Stimulated activated CD8-positive, alpha-beta memory T cell treated with anti-CD3 and anti-CD28 coated beads, Interleukin-15, amount 100 ng/mL, for 24 hours (primary cell): ENCODE measurements around the gene WWP2.
"Not testable (repeated sequence)": the region's sequence is repeated elsewhere in the genome, so short reads cannot be mapped to it uniquely, and the experiment has no call there.

Experiments
- DNase-seq: peaks from one replicate; pipeline ENCODE4 v3.0.0-alpha.2; 2020; ENCODE audit warnings: low read depth

Gene WWP2

DNA sequence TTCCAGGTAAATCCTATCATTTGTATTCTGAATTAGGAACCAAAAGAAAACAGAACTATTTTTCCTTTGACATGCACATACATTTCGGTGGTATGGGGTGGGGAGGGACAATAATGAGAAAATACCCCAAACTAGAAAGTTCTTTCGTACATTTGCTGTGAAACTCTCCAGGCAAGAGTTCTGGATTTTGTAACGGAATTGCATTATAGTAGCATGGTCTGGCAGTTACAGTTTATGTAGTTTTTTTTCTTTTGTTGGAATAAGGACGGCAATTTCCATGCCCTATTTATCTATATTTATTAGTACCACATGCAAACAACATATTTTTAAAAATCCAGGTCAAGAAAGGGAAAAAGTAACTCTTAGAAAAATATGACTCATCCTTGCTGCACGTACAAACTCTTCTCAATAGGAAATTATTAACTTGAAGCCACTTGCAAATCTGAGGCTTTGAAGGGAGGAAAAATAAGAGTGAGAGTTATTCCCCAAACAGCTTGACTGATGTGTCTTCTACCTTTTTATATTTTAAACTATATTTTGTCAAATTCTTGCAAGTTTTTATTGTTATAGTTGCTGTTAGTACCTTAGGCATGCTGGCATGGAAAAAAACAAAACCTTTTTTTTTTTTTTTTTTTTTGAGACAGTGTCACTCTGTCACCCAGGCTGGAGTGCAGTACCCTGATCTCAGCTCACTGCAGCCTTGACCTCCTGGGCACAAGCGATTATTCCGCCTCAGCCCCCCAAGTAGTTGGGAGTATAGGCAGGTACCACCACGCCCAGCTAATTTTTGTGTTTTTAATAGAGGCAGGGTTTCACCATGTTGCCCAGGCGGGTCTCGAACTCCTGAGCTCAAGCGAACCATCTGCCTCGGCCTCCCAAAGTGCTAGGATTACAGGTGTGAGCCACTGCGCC, 69.3 kb downstream of the WWP2 start:
- DNase-seq, result no peak

DNA sequence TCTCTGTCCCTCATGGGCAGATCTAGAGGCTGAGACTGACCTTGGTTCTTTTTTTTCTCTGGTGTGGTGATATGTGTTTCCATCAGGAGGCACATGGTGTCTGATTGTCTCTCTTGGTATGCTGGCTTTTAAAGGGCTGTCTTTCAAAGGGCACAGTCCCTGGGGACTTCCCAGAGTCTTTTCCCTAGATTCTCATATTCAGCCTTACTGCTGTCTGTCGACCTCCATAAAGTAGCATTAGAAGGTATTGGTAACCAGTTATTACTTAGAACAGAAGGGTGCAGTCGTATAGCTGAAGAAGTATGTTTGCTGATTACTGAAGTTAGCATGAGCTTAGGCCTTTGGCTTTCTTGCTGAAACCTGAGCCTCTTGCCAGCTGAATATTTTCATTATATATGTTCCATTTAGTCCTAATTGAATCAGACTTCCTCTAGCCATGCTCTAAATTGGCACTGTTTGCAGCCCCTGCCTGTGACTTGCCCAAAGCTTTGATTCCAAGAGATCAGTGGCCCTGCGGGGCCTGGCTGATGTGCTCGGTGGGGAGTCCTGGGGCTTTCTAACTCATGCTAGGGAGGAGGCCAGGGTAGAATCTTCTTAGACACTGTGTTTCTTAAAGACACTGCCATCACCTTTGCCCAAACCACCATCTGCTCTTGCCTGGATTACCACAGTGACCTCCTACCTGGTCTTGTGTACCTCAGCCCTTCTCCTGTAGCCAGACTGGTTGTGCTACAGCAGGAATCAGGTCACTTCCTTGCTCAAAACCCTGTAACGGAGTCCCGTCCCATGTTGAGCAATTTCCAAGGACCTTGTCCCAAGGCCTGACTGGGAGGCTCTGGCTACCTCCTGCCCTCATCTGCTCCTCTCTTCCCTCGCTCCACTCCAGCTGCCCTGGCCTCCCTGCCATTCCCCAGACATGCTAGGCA, 71.5 kb downstream of the WWP2 start:
- DNase-seq, result no peak

DNA sequence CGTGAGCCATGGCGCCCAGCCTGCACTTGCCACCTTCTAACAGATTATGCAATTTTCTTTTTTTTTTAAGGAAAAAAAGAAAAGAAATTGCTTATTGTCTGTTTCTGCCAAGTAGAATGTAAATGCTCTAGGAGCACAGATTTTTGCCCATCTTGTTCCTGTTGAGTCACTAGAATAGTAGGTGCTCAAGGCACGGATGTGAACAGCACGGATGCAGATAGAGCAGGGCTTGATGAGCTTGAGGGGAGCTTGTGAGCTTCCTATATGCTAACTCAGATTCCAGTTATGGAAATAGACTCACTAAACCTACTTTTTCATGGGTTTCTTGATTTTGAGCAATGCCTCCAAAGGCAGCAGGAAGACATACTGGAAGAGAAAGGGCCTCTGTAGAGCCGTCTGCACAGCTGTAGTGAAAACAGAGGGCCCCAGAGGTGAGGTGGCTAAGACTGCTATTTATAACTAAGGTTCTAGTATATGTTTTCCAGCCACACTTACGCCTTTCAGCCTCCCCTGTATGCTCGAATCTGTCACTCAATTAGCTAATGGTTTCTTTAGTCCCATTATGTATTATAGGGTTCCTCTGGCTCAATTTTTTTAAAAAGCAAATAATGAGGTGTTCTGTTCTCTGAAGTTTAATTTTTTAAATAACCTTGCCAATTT, 72.8 kb downstream of the WWP2 start:
- DNase-seq, result no peak

DNA sequence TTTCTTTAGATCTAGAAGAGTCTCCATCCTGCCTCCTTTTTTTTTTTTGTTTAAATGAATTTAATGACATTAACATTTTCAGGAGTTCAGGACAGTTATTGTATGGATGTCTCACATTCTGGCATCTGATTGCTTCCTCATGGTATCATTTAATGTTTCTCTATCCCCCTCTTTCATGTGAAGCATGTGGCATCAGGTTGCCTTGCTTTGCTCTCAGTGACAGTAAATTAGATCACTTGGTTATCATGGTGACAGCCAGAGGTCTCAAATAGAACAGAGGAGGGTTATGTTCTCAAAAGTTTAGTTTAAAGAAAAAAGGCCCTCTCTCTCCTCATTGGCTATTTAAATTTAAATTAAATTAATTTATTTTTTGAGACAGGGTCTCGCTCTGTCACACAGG, 74.1 kb downstream of the WWP2 start:
- no peak for DNase-seq

DNA sequence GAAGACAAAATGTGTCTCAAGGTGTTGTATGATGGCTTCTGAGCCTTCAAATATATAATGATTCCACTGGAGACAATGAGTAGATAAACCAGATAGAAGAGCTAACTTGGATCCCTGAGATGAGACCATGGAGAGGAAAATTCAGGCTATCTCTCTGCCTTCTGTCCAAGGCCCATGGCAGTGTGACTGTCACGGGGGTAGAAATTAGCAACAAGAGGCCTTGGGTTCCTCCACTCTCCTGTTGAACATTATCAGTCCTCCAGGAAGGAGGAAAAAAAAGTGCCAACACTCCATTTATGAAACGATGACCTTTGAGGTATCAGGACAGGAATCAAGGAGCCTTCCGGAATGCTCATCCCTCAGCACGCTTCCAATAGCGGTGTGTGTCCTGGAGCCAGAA, 75.2 kb downstream of the WWP2 start:
- DNase-seq, result no peak

DNA sequence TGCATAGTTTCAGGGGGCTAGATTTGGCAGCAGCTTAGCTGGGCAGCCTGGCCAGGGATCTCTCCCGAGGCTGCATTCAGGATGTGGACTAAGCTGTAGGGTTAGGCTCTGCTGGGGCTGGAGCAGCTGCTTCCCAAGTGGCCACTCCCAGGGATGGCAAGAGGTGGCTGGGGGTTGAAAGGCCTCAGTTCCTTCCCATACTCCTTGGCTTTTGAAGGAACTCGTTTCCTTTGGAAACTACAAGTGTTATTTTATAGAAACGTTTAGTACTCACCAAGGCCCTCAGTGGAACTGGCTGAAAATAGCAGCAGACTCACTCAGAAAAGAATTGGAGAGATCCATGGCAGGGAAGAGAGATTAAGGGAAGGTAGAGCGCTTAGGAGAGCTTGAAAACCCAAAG, 76.4 kb downstream of the WWP2 start:
- no peak for DNase-seq

DNA sequence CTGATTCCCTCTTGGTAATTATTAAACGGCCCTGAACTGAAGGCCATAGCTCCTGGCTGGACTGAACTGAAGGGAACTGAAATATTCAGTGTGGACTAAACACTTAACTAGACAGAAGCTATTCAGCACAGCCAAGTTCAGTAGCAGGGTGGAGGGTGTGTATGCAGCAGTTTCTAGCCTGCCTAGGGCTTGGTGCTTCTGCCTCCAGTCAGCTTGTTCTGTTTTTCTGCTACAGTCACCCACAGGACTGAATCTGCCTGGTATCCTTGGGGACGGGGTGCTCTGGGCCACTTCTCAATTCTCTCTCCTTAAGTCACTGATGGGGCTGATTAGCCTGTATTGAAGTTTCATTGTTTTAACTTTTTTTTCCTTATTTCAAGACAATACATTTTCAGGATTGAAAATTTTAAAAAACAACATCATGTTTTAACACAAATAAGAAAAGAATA, 77.1 kb downstream of the WWP2 start:
- no peak for DNase-seq

DNA sequence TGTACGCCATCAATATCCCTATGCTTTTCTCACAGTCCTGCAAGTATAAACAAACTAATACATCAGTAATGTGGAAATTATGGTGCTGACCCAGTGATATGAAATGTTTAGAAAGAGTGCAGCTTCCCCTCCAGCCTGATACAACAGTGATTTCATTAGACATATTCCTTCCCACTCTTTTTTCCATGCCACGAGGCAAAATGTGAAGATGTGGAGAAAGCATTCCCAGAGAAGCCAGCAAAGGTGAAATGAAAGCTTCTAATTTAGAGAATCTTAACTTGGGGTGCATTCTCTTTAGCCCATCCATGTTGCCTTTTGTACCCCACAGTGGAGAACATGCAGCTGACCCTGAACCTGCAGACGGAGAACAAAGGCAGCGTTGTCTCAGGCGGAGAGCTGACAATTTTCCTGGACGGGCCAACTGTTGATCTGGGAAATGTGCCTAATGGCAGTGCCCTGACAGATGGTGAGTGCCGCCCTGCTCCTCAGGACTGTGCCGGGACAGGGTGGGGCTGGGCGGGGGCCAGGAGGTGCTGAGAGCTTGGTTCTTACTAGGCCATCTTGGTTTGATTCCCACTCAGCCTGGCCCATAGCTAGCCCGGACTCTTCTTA, 77.8 kb downstream of the WWP2 start:
- no peak for DNase-seq

DNA sequence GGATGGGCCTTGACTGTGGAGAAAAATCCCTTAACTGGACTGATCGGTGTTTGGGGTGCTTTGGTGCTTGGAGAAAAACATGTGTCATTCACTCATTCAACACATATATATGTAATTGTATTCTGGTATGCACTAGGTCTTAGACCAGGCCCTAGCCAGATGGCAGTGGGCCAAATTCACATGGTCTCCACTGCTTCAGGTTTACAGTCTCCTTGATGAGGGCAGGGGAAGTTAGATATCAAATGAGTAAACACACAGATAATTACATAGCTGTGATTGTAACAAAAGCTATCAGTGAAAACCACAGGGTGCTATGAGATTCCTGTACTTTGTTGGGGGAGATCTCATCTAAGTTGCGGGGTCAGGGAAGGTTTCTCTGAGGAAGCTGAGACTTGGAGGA, 78.8 kb downstream of the WWP2 start:
- no peak for DNase-seq

DNA sequence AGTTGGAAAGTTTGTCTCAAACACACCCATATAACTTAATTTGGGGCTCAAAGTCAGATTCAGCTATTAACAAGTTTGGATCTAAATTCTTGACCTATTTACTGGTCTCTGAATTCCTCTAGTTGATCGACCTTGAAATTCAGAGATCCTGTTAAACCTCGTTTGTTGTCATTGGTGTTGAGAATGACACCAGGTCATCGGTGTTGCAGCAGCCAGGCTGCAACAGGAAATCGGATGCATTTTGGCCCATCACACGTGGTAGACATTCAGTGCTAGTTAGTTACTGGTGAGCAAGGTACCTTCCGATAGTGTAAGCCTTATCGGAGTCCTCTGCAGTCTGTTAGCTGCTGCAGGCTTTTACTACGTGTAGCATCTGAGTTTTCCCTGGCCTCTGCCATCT, 82.3 kb downstream of the WWP2 start:
- no peak for DNase-seq

DNA sequence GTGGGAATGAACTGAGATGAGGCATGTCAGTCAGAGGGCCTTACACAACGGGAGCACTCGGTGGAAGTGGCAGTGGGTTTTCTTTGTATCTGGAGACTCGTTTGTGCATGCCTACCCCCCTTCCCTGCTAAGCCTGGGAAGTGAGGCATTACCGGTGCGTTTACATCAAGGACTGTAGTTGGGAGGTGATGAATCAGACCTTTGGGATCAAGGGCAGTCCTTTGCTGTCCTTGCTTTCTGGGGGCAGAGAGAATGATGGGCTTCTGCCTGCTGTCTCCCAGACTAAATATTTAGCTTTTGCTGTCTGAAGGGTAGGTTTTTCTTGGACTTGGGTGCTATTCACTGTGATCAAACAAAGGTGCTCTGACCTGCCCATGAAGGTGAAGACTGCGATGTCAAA, 83.0 kb downstream of the WWP2 start:
- no peak for DNase-seq

DNA sequence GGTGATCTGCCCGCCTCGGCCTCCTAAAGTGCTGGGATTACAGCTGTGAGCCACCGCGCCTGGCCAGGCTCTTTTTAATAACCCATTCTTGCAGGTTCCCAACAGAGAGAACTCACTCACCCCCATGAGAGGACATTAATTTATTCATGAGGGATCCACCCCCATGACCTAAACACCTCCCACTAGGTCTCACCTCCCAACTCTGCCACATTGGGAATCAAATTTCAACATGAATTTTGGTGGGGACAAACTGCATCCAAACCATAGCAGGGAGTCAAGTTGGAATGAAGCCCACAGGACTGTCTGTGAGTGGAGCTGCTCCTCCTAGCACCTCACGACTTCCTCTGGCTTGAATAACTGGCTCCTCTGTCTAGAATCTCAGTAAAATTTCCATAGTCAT, 85.5 kb downstream of the WWP2 start:
- no peak for DNase-seq

DNA sequence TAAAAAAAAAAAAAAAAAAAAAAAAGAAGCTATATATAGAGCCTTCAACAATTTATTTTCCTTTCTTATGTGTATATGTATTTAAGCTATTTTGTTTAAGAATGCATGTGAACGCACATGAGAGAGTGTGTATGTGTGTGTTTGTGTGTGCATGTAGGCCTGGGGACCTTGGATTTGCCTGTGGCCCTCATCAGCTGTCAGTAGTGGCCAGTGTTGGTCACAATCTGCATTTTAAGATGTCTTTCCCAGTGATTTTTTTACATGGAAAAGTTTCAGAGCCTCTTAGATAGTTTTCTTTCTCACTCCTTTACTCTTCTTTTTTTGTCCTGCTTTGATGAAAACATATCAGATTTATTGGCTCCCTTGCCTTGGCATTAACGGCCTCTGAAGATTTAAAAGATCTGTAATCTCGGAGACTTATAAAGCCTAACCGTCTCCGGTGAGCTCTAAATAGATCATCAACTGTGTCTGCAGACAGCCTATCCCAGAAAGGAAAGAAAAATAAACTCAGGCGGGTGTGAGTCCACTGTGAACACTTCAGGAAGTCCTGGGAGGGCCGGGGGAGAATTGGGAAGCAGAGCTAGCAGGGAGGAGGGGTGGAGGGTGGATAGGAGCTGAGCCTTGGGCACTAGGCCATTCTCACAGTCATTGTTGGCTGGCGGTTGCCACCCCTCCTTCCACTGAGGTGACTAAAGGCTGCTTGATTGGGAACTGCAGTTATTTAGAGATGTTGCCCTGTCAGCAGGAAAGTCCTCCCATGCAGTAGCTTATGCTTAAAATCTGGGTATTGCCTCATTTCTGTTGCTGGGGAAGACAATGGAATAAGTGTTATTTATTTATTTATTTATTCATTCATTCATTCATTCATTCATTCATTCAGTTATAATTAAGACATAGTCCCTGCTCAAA, 86.8 kb downstream of the WWP2 start:
- no peak for DNase-seq

DNA sequence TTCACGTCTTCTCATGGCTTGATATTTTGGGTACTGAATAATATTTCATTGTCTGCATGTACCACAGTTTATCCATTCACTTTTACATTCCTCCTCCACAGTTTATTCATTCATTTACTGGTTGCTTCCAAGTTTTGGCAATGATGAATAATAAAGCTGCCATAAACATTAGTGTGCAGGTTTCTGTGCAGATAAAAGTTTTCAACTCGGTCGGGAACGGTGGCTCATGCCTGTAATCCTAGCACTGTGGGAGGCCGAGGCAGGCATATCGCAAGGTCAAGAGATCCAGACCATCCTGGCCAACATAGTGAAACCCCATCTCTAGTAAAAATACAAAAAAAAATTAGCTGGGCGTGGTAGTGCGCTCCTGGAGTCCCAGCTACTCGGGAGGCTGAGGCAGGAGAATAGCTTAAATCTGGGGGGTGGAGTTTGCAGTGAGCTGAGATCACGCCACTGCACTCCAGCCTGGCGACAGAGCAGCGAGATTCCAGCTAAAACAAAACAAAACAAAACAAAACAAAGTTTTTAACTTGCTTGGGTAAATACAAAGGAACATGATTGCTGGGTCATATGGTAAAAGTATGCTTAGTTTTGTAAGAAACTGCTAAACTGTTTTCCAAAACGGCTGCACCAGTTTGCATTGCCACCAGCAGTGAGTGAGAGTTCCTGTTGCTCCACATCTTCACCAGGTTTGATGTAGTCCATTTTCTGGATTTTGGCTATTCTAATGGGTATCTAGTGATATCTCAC, 89.5 kb downstream of the WWP2 start:
- no peak for DNase-seq

DNA sequence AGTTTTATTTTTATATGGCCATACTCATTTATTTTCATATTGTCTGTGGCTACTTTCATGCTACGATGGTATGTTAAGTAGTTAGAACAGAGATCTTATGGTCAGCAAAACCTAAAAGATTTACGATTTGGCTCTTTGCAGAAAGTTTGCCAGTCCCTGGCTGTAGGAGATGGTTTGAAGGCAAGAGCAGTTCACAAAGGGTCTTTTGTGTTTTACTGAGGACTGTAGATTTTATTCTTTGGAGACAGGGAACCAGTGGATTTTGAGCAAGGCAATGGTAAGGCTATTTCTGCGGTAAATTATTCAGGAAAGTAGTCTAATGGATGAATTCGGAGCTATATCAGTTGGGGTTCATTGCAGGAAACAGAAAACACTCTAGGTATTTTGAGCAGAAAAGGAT, 90.7 kb downstream of the WWP2 start:
- no peak for DNase-seq

DNA sequence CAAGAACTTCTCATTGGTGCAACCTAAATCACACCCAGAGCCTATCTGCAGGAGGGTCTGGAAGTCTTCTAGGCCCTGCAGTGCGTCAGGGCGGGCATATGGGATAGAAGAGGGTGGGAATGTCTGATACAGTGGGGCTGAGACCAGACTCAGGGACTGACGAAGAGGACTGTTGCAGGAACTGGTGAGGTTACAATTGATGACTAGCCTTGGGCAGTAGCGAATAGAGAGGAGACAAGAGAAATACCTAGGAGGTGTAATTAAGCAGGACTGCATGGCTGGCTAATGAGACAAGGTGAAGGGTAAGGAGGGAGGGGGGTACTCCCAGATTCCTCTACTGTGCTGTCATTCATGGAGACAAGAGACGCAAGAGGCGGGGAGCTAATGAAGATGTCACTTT, 91.3 kb downstream of the WWP2 start:
- DNase-seq, result no peak

DNA sequence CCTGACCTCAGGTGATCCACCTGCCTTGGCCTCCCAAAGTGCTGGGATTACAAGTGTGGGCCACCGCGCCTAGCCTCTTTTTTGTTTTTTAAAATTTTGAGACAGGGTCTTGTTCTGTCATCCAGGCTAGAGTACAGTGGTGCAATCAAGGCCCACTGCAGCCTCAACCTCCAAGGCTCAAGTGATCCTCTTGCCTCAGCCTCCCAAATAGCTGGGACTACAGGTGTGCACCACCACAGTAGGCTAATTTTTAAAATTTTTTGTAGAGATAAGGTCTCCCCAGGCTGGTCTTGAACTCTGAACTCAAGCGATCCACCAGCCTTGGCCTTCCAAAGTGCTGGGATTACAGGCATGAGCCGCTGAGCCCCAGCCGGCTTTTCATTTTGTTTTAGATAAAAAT, 92.6 kb downstream of the WWP2 start:
- DNase-seq, result not testable (repeated sequence)

DNA sequence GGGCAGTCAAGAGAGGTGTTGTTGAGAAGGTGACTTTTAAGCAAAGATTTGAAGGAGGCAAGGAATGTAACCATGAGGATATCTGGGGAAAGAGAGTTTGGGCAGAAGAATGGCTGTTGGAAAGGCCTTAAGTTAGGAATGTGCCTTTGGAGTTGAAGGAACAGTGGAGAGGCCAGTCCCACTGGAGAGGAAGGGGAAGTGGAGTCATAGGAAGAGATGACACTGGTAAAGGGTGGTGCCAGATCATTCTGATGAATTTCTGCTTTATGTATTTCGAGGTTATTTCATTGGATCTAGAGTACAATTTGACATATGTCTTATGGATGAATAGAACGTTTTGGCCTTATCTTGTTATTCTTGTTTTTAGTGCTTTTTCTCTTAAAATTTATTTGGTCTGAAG, 93.5 kb downstream of the WWP2 start:
- no peak for DNase-seq

DNA sequence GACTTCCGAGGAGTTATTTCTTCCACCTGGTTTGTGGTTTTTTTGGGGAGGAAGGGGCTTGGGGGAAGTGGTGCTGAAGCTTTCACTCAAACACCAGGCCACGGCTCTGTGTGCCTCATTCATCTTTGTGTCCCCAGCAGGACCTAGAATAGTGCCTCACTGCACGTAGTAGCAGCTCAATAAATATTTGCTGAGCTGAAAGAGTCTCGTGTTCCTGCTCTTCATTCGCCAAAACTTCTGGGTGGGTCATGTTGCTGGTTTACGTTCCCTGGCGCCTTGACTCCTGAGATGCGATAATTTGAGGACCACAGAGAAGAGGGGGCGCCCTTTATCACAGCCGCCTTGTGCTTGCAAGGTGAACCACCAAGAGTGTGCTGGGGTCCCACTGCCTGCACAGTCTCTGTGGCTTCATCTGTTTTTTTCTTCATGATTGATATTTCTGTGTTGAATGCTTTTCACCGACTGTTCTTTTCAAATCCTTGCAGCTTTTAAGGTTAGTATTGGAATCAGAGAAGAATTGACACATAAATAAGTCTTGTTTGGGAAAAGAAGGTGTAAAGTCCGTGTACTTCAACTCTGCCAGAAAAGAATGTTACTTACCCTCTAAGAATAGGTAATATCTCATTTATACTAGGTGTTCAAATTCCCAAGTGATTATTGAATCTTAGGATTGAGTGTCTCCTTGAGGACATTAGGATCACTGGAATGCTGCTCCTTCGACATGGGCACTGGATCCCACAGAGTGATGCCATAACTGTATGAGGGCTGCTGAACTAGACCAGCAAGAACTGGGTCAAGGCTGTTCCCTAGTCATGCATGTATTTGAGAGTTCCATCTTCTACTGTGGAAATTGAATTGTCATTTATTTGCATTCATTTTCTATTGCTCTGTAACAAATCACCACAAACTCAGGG, 96.3 kb downstream of the WWP2 start:
- no peak for DNase-seq
